HEK293 (cell line): ENCODE data around the gene CDC20.

Experiments
- CTCF ChIA-PET: fragments of 350-600 bp; formaldehyde crosslinking; extraction: SDS; loops from one replicate; lab custom pipeline; 2021; ENCODE audit warnings: antibody characterized with exemption; lab: Yijun Ruan, JAX
- POLR2A ChIA-PET: fragments of 300-600 bp; formaldehyde crosslinking; extraction: SDS; loops from one replicate; lab custom pipeline; 2020; ENCODE audit warnings: antibody characterized with exemption, inconsistent platforms; lab: Yijun Ruan, JAX
- H3K27ac ChIP-seq: fragments of 200-500 bp; sonication (Bioruptor generic); 2 replicates; pipeline ENCODE4 v1.5.1; 2014; ENCODE audit warnings: low read depth, low read length, control low read depth, inconsistent platforms; ENCODE audit errors: extremely low read depth
- H3K36me3 ChIP-seq, 2 experiments: fragments of 200-500 bp in 1 of 2; sonication (Bioruptor generic) in 1 of 2; 1 replicate in 1 of 2; 2 replicates in 1 of 2; pipeline ENCODE4 v1.5.1; 2014 to 2017; ENCODE audit warnings: inconsistent platforms in 2 of 2, low read length in 2 of 2; ENCODE audit not compliant: control insufficient read depth in 2 of 2, insufficient read depth in 1 of 2
- H3K4me1 ChIP-seq: fragments of 200-500 bp; sonication (Bioruptor generic); 2 replicates; pipeline ENCODE4 v1.5.1; 2014; ENCODE audit warnings: mild to moderate bottlenecking, low read length, inconsistent platforms; ENCODE audit not compliant: control insufficient read depth, insufficient read depth
- H3K4me3 ChIP-seq: 2 replicates; pipeline ENCODE4 v1.5.1; 2011; ENCODE audit warnings: low read depth, mild to moderate bottlenecking, control low read depth, low read length, moderate library complexity
- H3K9me3 ChIP-seq: fragments of 200-500 bp; sonication (Bioruptor generic); 2 replicates; pipeline ENCODE4 v1.5.1; 2014; ENCODE audit warnings: low read depth, low read length, inconsistent platforms; ENCODE audit not compliant: control insufficient read depth, insufficient read depth
- EGR2 ChIP-seq: fragments of 450-650 bp; formaldehyde crosslinking; IDR thresholded peaks from 2 replicates; pipeline ENCODE4 v1.5.1; 2016; ENCODE audit warnings: low read depth, missing biosample characterization, missing genetic modification characterization
- GLIS1 ChIP-seq: fragments of 450-650 bp; formaldehyde crosslinking; IDR thresholded peaks from 2 replicates; pipeline ENCODE4 v1.5.1; 2016; ENCODE audit warnings: missing biosample characterization, missing genetic modification characterization
- GLIS2 ChIP-seq: fragments of 450-650 bp; formaldehyde crosslinking; IDR thresholded peaks from 2 replicates; pipeline ENCODE4 v1.5.1; 2016; ENCODE audit warnings: missing biosample characterization, missing genetic modification characterization
- KLF1 ChIP-seq: fragments of 450-650 bp; formaldehyde crosslinking; IDR thresholded peaks from 2 replicates; pipeline ENCODE4 v1.5.1; 2016; ENCODE audit warnings: missing biosample characterization, missing genetic modification characterization
- KLF17 ChIP-seq: fragments of 450-650 bp; formaldehyde crosslinking; IDR thresholded peaks from 2 replicates; pipeline ENCODE4 v1.5.1; 2016; ENCODE audit warnings: missing biosample characterization, missing genetic modification characterization
- PRDM10 ChIP-seq: fragments of 450-650 bp; formaldehyde crosslinking; IDR thresholded peaks from 2 replicates; pipeline ENCODE4 v1.5.1; 2016; ENCODE audit warnings: missing biosample characterization, missing genetic modification characterization
- SP7 ChIP-seq: fragments of 450-650 bp; formaldehyde crosslinking; IDR thresholded peaks from 2 replicates; pipeline ENCODE4 v1.5.1; 2016; ENCODE audit warnings: missing biosample characterization, missing genetic modification characterization
- WT1 ChIP-seq: fragments of 450-650 bp; formaldehyde crosslinking; IDR thresholded peaks from 2 replicates; pipeline ENCODE4 v1.5.1; 2016; ENCODE audit warnings: missing biosample characterization, missing genetic modification characterization
- ZBTB7A ChIP-seq: fragments of 450-650 bp; formaldehyde crosslinking; IDR thresholded peaks from 2 replicates; pipeline ENCODE4 v1.5.1; 2016; ENCODE audit warnings: low read depth, missing biosample characterization, missing genetic modification characterization
- ZFHX2 ChIP-seq: fragments of 450-650 bp; formaldehyde crosslinking; conservative IDR thresholded peaks from 2 replicates; pipeline ENCODE4 v1.5.1; 2016; ENCODE audit warnings: missing biosample characterization, missing genetic modification characterization
- ZFP3 ChIP-seq: fragments of 450-650 bp; formaldehyde crosslinking; IDR thresholded peaks from 2 replicates; pipeline ENCODE4 v1.5.1; 2016; ENCODE audit warnings: low read depth, missing biosample characterization, missing genetic modification characterization
- ZFP69B ChIP-seq: fragments of 450-650 bp; formaldehyde crosslinking; IDR thresholded peaks from 2 replicates; pipeline ENCODE4 v1.5.1; 2016; ENCODE audit warnings: missing biosample characterization, missing genetic modification characterization
- ZNF121 ChIP-seq: fragments of 450-650 bp; formaldehyde crosslinking; IDR thresholded peaks from 2 replicates; pipeline ENCODE4 v1.5.1; 2016; ENCODE audit warnings: missing biosample characterization, missing genetic modification characterization
- ZNF133 ChIP-seq: fragments of 450-650 bp; formaldehyde crosslinking; IDR thresholded peaks from 2 replicates; pipeline ENCODE4 v1.5.1; 2016; ENCODE audit warnings: missing biosample characterization, missing genetic modification characterization
- ZNF138 ChIP-seq: fragments of 450-650 bp; formaldehyde crosslinking; IDR thresholded peaks from 2 replicates; pipeline ENCODE4 v1.5.1; 2016; ENCODE audit warnings: missing biosample characterization, missing genetic modification characterization, borderline replicate concordance
- ZNF2 ChIP-seq: fragments of 450-650 bp; formaldehyde crosslinking; IDR thresholded peaks from 2 replicates; pipeline ENCODE4 v1.5.1; 2016; ENCODE audit warnings: missing biosample characterization, missing genetic modification characterization
- ZNF335 ChIP-seq: fragments of 450-650 bp; formaldehyde crosslinking; conservative IDR thresholded peaks from 2 replicates; pipeline ENCODE4 v1.5.1; 2016; ENCODE audit warnings: missing biosample characterization, missing genetic modification characterization
- ZNF341 ChIP-seq: fragments of 450-650 bp; formaldehyde crosslinking; IDR thresholded peaks from 2 replicates; pipeline ENCODE4; 2016; ENCODE audit warnings: low read depth, missing biosample characterization, missing genetic modification characterization
- ZNF350 ChIP-seq: fragments of 450-650 bp; formaldehyde crosslinking; IDR thresholded peaks from 2 replicates; pipeline ENCODE4 v1.5.0; 2017; ENCODE audit warnings: missing biosample characterization, mild to moderate bottlenecking, missing genetic modification characterization
- ZNF398 ChIP-seq: fragments of 450-650 bp; formaldehyde crosslinking; IDR thresholded peaks from 2 replicates; pipeline ENCODE4 v1.5.1; 2017; ENCODE audit warnings: missing biosample characterization, missing genetic modification characterization
- ZNF426 ChIP-seq: fragments of 450-650 bp; formaldehyde crosslinking; IDR thresholded peaks from 2 replicates; pipeline ENCODE4 v1.5.1; 2017; ENCODE audit warnings: missing biosample characterization, missing genetic modification characterization, mild to moderate bottlenecking, inconsistent platforms, moderate library complexity
- ZNF544 ChIP-seq: fragments of 450-650 bp; formaldehyde crosslinking; IDR thresholded peaks from 2 replicates; pipeline ENCODE4 v1.5.0; 2017; ENCODE audit warnings: missing biosample characterization, missing genetic modification characterization
- ZNF600 ChIP-seq: fragments of 450-650 bp; formaldehyde crosslinking; IDR thresholded peaks from 2 replicates; pipeline ENCODE4 v1.5.1; 2016; ENCODE audit warnings: missing biosample characterization, missing genetic modification characterization
- ZSCAN30 ChIP-seq: fragments of 450-650 bp; IDR thresholded peaks from 2 replicates; pipeline ENCODE4 v1.5.1; 2018; ENCODE audit warnings: missing biosample characterization, mild to moderate bottlenecking, missing genetic modification characterization, moderate library complexity
- ZXDB ChIP-seq: fragments of 450-650 bp; formaldehyde crosslinking; IDR thresholded peaks from 2 replicates; pipeline ENCODE4 v1.5.1; 2016; ENCODE audit warnings: missing biosample characterization, missing genetic modification characterization
- TF ChIP-seq, protein P1 (sequence below): fragments of 450-650 bp; formaldehyde crosslinking; IDR thresholded peaks from 2 replicates; pipeline ENCODE4; 2016; ENCODE audit warnings: missing biosample characterization, missing genetic modification characterization

Gene CDC20

DNA sequence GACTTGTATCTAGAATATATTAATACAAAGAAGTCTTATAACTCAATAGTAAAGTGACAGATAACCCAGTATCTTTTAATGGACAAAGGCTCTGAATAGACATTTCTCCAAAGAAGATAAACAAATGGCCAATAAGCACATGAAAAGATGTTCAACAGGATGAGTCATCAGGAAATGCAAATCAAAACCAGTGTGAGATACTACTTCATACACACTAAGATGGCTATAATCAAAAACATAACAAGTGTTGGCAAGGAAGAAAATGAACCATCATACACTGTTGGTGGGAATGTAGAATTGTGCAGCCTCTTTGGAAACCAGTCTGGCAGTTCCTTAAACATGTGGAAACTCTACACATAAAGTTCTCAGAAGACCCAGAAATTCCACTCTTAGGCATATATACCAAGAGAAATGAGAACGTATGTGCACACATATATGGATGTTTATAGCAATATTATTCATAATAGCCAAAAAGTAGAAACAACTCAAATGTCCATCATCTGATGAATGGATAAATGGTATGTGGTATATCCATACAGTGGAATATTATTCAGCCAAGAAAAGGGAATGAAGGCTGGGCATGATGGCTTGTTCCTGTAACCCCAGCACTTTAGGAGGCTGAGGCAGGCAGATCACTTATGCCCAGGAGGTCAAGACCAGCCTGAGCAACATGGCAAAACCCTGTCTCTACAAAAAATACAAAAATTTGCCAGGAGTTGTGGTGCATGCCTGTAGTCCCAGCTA is 31.1 kb upstream of the CDC20 start (continued):
- no peak for TF ChIP-seq PRDM10 (tag by site-specific recombination)

DNA sequence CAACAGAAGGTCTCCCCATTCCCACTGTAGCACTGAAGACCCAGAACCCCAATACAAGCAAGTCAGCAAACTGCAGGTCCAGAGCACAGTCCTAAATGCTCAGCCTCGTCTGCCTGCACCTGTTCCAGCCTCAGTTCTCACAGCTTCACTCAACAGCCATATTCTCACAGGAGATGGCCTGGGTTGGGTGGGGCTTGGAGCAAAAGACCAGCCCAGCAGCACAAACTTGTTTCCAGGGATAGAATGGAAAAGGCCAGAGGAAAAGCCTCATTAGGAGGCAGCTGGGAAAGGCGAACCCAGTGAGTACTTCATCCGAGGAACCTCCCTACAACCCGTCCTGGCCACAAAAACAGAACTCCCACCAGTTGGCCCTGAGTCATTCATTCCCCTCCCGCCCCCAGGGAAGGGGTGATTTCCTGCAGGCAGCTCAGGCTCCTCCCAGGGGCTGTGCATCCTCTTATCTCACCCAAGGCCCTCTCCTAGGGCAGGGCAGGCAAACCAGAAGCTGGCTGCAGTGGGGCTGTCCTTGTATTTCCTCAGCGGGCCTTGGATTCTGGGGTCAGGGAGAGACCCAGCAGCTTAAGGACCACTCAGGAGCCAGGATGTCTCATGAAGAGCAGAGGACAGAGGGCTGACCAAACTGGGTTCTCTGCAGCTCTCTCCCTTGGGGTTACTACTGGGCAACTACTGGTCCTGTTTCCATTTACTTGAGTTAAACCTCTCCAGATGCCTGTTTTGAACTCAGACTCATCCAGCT is 28.6 kb upstream of the CDC20 start:
- Histone ChIP-seq H3K9me3 (no peaks in the 10 kb centered on the region), H3K4me1 (no peaks in the 10 kb centered on the region)
- CTCF ChIA-PET: no interaction called here
- TF ChIP-seq ZFP69B (tag by site-specific recombination) (no peak), EGR2 (tag by site-specific recombination) (peak; percentile 88), GLIS2 (no peak), ZNF398 (tag by site-specific recombination) (peak; percentile 49; the same call in 1 of the 2 replicates), GLIS1 (tag by site-specific recombination) (0 out of 2 replicates have a peak, but pooled peaks have one; percentile 38), ZNF350 (no peak), ZNF2 (tag by site-specific recombination) (no peak), KLF17 (tag by site-specific recombination) (peak; percentile 68), ZNF335 (tag by site-specific recombination) (peak; percentile 57), WT1 (peak; percentile 58), SP7 (tag by site-specific recombination) (0 out of 2 replicates have a peak, but pooled peaks have one; percentile 16), ZNF341 (tag by site-specific recombination) (0 out of 2 replicates have a peak, but pooled peaks have one; percentile 16), KLF1 (tag by site-specific recombination) (0 out of 2 replicates have a peak, but pooled peaks have one; percentile 51), ZFHX2 (tag by site-specific recombination) (peak; percentile 86)
- TF ChIP-seq, all 188 proteins: peak for 10
- H3K4me3 ChIP-seq: no peak overlapping the region
- POLR2A ChIA-PET: interaction anchor here (1.2 to 1.7 kb wide), 3 partner anchors 10 to 28 kb away, joined by 4 to 6 read pairs (median 5); partner anchors contain the start of gene CDC20
- no peaks in the 10 kb centered on the region for H3K36me3 ChIP-seq
- no peak overlapping the region for H3K27ac ChIP-seq

DNA sequence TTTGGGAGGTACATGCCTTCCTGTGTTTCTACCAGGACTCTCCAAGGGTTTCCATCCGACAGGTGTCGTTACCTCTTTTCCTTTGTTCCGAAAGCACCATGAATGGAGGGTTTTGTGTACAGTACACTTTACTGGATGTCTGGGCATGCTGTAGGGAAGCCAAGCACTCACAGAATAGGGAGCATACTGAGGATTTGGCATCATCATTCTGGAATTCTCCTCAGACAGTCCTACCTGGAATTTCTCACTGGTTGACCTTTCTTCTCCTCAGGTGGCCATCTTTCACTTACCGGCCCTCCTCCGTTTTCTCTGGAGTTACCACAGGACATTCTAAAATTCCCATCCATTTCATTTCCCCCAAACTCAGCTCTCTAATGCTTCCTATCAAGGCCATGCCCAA is 27.1 kb upstream of the CDC20 start:
- no peak overlapping the region for H3K4me3 ChIP-seq
- no peaks in the 10 kb centered on the region for H3K36me3 ChIP-seq
- H3K4me1 ChIP-seq: no peaks in the 10 kb centered on the region
- ChIA-PET CTCF (no interaction called here), POLR2A (no interaction called here)
- no peak overlapping the region for H3K27ac ChIP-seq
- no peaks in the 10 kb centered on the region for H3K9me3 ChIP-seq
- TF ChIP-seq ZFP3 (tag by site-specific recombination) (no peak), ZSCAN30 (tag by site-specific recombination) (no peak), ZNF138 (tag by site-specific recombination) (no peak), ZNF544 (tag by site-specific recombination) (no peak), ZNF600 (tag by site-specific recombination) (no peak), ZNF121 (tag by site-specific recombination) (no peak), ZNF426 (tag by site-specific recombination) (no peak), ZXDB (no peak), ZBTB7A (no peak), ZNF133 (no peak), ZFP69B (tag by site-specific recombination) (no peak)
- TF ChIP-seq, protein P1, sequence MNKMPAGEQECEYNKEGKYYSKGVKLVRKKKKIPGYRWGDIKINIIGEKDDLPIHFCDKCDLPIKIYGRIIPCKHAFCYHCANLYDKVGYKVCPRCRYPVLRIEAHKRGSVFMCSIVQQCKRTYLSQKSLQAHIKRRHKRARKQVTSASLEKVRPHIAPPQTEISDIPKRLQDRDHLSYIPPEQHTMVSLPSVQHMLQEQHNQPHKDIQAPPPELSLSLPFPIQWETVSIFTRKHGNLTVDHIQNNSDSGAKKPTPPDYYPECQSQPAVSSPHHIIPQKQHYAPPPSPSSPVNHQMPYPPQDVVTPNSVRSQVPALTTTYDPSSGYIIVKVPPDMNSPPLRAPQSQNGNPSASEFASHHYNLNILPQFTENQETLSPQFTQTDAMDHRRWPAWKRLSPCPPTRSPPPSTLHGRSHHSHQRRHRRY: no peak
